Measurements from ENCODE around the gene CNGB1. TPM values are rescaled to one million over a fixed set of nuclear protein-coding genes. Genes with fewer than 3 reads are reported as not detected.
"Not testable (repeated sequence)": the region's sequence is repeated elsewhere in the genome, so short reads cannot be mapped to it uniquely, and the experiment has no call there.

The CNGB1 gene
- polyA plus RNA-seq, 1 donor (not counting 4 experiments of a cell fraction or from before 2014, with no cell fraction given) = 0.08 TPM

DNA sequence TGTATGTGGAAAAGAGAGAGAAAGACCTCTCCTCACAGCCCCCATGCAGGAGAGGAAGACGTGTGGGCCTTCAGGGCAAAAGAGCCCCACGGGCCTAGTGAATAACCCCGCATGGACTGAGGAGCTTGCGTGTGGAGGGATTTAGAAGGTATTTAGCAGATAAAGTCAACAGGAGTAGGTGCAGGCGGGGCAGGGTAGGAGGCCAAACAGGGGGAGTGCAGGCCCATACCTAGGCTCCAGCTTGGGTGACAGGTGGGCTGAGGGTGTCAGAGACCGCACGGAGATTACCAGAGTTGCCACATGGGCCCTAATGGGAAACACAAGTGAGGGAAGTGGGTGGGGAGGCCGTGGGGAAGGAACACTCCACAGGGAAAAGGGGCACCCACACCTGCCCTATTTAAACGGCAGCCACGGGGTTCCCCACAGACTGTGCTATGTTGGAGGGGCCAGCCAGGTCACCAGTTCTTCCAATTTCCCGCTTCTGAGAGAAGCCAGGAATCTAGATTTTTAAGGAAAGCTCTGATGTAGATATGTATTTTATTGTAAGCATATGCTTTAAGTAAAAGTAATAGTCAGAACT lies 8.2 kb upstream of the CNGB1 start:
- H3K9me3 ChIP-seq (ENCODE audit: control insufficient read depth, low read depth, low read length) = no peaks in the 10 kb centered on the region
- no peak overlapping the region for H2AFZ ChIP-seq (ENCODE audit: control insufficient read depth, low read length)
- no peaks in the 10 kb centered on the region for H3K36me3 ChIP-seq (ENCODE audit: control insufficient read depth in 2 of 2, extremely low read depth in 1 of 2, insufficient read depth in 2 of 2, low read length in 2 of 2)
- FAIRE-seq (no peak), DNase-seq (ENCODE audit: low read depth, low spot score) (no peak)
- H3K4me2 ChIP-seq (ENCODE audit: control insufficient read depth, extremely low read depth, insufficient read depth, low read depth, low read length) = no peak overlapping the region
- H3K4me1 ChIP-seq (ENCODE audit: control insufficient read depth, extremely low read depth, insufficient read depth, low read length) = peaks cover 11% of the 10 kb centered on the region
- dilution Hi-C loops (cut with MboI; ENCODE audit: extremely low pct_ligation_motif_present, low sequenced_read_pairs) = no loop called here
- no peaks in the 10 kb centered on the region for H3K27me3 ChIP-seq (ENCODE audit: control insufficient read depth, extremely low read depth, insufficient read depth, low read length)
- no peak overlapping the region for H3K4me3 ChIP-seq (ENCODE audit: control insufficient read depth in 2 of 3, extremely low read depth in 1 of 3, insufficient read depth in 2 of 3, low read depth in 1 of 3, low read length in 3 of 3)
- no peaks in the 10 kb centered on the region for H3K79me2 ChIP-seq (ENCODE audit: control insufficient read depth, insufficient read depth, low read length)
- no peaks in the 10 kb centered on the region for H3K9me1 ChIP-seq (ENCODE audit: control insufficient read depth, extremely low read depth, insufficient read depth, low read length)
- TF ChIP-seq EZH2 (IDR thresholded peaks at IDR 0.05; ENCODE audit: low read length) = no peak
- TF ChIP-seq, protein P1, sequence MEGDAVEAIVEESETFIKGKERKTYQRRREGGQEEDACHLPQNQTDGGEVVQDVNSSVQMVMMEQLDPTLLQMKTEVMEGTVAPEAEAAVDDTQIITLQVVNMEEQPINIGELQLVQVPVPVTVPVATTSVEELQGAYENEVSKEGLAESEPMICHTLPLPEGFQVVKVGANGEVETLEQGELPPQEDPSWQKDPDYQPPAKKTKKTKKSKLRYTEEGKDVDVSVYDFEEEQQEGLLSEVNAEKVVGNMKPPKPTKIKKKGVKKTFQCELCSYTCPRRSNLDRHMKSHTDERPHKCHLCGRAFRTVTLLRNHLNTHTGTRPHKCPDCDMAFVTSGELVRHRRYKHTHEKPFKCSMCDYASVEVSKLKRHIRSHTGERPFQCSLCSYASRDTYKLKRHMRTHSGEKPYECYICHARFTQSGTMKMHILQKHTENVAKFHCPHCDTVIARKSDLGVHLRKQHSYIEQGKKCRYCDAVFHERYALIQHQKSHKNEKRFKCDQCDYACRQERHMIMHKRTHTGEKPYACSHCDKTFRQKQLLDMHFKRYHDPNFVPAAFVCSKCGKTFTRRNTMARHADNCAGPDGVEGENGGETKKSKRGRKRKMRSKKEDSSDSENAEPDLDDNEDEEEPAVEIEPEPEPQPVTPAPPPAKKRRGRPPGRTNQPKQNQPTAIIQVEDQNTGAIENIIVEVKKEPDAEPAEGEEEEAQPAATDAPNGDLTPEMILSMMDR (optimal IDR thresholded peaks at IDR 0.05 in 1 of 3, IDR thresholded peaks at IDR 0.05 in 1 of 3, conservative IDR thresholded peaks at IDR 0.05 in 1 of 3; ENCODE audit: extremely low read depth in 1 of 3, insufficient read depth in 2 of 3, low read length in 3 of 3) = no peak
- no peaks in the 10 kb centered on the region for H4K20me1 ChIP-seq (ENCODE audit: control insufficient read depth, extremely low read depth, insufficient read depth, low read length)
- H3K9ac ChIP-seq (ENCODE audit: control insufficient read depth, extremely low read depth, insufficient read depth, low read length) = no peak overlapping the region
- H3K27ac ChIP-seq (ENCODE audit: control insufficient read depth, insufficient read depth, low read length) = no peak overlapping the region

DNA sequence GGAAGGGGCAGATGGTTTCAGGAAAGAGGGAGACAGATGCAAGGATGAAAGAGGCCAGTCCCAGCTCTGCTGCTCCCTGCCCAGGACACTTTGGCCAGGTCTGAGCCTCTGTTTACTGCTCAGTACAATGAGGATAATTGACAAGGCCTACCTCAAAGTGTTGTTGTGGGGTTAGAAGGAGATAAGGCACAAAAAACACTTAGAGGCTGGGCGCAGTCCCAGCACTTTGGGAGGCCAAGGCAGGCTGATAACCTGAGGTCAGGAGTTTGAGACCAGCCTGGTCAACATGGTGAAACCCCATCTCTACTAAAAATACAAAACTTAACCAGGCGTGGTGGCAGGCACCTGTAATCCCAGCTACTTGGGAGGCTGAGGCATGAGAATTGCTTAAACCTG lies 7.1 kb upstream of the CNGB1 start:
- H4K20me1 ChIP-seq (ENCODE audit: control insufficient read depth, extremely low read depth, insufficient read depth, low read length); H3K4me3 ChIP-seq (ENCODE audit: control insufficient read depth in 2 of 3, extremely low read depth in 1 of 3, insufficient read depth in 2 of 3, low read depth in 1 of 3, low read length in 3 of 3); FAIRE-seq; H3K79me2 ChIP-seq (ENCODE audit: control insufficient read depth, insufficient read depth, low read length); H2AFZ ChIP-seq (ENCODE audit: control insufficient read depth, low read length); dilution Hi-C loops (cut with MboI; ENCODE audit: extremely low pct_ligation_motif_present, low sequenced_read_pairs); H3K36me3 ChIP-seq (ENCODE audit: control insufficient read depth in 2 of 2, extremely low read depth in 1 of 2, insufficient read depth in 2 of 2, low read length in 2 of 2); H3K9ac ChIP-seq (ENCODE audit: control insufficient read depth, extremely low read depth, insufficient read depth, low read length); H3K27ac ChIP-seq (ENCODE audit: control insufficient read depth, insufficient read depth, low read length); H3K9me1 ChIP-seq (ENCODE audit: control insufficient read depth, extremely low read depth, insufficient read depth, low read length); H3K4me2 ChIP-seq (ENCODE audit: control insufficient read depth, extremely low read depth, insufficient read depth, low read depth, low read length); H3K27me3 ChIP-seq (ENCODE audit: control insufficient read depth, extremely low read depth, insufficient read depth, low read length); DNase-seq (ENCODE audit: low read depth, low spot score); H3K9me3 ChIP-seq (ENCODE audit: control insufficient read depth, low read depth, low read length): not testable (repeated sequence)
- peaks cover 11% of the 10 kb centered on the region for H3K4me1 ChIP-seq (ENCODE audit: control insufficient read depth, extremely low read depth, insufficient read depth, low read length)

All from keratinocyte (primary cell).